RKO (cell line): ENCODE measurements around the gene CRMP1.
"Not testable (repeated sequence)": the region's sequence is repeated elsewhere in the genome, so short reads cannot be mapped to it uniquely, and the experiment has no call there.

ENCODE experiments used
- DNase-seq: peaks from one replicate; pipeline ENCODE4 v3.0.0-alpha.2; 2016; ENCODE audit warnings: low spot score

Gene CRMP1

DNA sequence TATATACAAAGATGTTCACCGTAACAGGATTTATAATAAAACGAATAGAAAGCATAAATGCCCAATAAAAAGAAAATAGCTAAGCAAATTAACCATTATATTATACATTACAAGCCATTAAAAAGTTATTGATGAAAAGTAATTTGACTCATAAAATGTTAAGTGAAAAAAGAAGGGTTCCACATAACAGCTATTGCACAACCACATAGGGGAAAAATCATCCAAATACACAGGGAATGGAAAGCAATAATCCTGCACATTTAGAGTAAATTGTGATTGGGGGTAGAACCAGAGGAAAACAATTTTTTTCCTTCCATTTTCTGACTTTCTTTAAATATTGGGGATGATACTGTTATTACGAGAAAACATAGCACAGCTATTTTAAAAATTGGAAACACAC is 38.0 kb downstream of the CRMP1 start:
- DNase-seq, result no peak

DNA sequence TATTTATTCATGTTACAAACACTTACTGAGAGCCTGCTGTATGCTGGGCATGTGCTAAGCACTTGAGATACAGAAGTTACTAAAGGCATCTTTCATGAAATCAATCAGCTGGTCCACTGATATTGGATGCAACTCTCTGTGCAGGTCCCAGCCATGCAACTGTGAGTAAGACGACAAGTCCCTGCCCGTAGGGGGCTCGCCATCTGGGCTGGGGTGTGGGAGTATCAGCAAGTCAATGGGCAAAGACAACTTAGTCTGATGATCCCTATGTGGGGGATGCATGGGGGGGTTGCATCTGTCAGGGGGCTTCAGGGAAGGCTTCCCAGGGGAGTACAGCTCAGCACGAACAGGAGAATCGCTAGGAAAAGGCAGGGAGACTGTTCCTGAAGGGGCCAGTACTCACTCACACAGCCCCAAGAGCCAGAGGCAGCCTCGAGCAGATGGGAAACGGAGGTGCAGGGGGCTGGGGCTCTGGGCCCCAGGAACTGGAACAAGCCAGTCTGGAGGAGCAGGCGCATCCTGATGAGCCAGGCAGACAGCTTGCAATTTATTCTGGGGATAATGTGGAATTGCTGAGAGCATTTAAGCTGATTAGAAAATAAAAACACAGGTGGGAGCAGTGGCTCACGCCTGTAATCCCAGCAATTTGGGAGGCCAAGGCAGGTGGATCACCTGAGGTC is 40.2 kb downstream of the CRMP1 start:
- DNase-seq, result no peak

DNA sequence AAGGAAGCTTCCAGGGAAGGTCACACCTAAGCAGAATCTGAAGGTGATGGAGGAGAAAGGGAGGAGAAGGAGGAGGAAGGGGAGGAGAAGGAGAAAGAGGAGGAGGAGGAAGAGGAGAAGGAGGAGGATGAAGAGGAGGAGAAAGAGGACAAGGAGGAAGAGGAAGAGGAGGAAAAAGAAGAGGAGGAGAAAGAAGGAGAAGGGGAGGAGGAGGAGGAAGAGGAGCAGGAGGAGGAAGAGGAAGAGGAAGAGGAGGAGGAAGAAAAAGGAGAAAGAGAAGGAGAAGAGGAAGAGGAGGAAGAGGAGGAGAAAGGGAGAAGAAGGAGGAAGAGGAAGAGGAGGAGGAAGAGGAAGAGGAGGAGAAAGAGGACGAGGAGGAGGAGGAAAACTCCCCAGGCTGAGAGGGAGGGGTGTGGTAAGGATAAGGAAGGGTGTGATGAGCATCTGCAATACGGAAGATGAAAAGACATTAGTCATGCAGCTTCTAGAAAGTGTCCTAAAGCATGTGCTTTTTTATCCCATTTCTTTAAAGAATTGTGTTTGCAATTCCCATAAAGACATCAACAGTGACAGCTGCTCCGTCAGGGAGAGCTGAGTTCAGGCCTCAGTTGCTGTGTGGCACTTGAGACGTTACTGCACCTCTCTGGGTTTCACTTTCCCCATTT is 41.1 kb downstream of the CRMP1 start:
- DNase-seq, result no peak

DNA sequence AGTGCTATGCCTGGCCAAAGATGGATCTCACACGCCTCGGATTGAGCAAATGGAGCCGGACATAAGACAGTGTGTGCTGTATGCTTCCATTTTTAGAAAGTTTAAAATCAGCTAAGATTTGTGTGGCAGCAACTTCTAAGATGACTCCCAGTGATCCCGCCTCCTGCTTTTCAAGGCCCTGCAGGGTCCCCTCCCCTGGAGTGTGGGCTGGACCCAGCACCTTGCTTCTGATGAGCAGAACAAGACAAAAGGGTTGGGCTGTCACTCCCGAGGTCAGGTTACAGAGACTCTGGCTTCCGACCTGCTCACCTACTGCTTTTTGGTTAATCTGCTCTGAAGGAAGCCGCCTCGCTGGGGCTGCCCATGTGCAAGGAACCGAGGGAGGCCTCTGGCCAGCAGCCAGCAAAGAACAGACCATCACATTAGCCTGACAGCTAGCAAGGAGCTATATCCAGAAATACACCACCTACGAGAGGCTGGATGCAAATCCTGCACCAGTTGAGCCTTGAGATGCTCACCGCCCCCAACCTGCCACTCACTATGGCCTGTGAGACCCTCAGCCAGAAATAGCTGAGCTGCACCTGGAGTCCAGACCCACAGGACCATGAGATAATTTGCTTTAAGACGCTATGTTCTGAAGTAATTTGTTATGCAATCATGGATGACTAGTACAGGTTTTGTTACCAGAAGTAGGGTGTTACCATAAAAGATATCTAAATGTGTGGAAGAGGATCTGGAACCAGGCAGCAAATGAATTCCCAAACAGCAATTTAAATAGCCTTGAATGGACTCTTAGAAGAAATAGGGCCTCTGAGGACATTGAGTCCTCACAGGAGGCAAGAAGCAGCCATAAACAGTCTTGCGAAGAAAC is 47.6 kb downstream of the CRMP1 start:
- DNase-seq, result no peak

DNA sequence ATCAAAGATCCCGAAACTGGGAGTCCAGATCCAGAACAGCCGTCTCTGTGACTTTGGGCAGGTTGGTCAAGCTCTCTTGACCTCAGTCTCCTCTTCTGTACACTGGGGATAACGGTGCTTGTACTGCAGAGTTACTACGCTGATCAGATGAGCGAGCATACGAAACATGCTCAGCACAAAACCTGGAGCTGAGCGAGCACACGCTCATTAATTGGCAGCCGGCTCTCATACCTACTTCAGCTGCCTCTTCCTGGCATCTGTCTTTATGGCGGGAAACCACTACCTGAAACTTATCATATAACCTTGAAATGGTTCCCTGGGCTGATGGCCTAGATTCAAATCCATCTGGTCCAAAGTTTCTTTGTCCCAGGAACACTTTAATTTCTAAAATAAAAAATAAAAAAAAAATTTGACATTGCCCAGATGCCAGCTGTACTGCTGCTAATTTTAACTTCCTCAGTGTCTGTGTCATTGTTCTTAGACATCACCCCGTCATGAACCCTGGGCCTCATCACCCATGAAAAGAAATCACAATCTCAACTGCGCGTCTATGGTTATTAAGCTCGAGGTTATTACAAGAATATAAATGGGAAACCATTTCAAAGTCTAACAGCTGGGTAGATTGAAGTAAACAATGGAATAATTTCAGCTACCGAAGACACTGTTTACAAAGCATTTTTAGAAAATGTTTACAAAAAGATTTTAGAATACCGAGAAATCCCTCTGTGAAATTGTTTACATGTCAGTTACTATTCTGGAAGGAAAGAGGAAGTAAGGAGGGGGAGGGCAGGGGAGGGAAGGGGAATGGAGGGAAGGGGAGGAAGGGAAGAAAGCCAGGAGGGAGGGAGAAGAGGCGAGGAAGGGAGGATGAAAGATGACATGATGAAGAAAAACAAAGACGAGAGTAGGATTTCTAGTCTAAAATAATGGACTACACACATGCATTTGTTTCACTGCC is 49.0 kb downstream of the CRMP1 start:
- DNase-seq, result no peak

GRCh38 chr4:5842456-5842855 is 50.4 kb downstream of the CRMP1 start:
- no peak for DNase-seq

- DNase-seq, result no peak
Observed at GRCh38 chr4:5839751-5840674, 52.9 kb downstream of the CRMP1 start.

- no peak for DNase-seq
Observed at GRCh38 chr4:5839332-5839731, 53.6 kb downstream of the CRMP1 start.

GRCh38 chr4:5837483-5837882 is 55.4 kb downstream of the CRMP1 start:
- not testable (repeated sequence) for DNase-seq

- DNase-seq, result no peak
Observed at GRCh38 chr4:5836943-5837342, 55.9 kb downstream of the CRMP1 start.

- DNase-seq, result no peak
Observed at GRCh38 chr4:5828005-5828391, 64.9 kb downstream of the CRMP1 start.

DNA sequence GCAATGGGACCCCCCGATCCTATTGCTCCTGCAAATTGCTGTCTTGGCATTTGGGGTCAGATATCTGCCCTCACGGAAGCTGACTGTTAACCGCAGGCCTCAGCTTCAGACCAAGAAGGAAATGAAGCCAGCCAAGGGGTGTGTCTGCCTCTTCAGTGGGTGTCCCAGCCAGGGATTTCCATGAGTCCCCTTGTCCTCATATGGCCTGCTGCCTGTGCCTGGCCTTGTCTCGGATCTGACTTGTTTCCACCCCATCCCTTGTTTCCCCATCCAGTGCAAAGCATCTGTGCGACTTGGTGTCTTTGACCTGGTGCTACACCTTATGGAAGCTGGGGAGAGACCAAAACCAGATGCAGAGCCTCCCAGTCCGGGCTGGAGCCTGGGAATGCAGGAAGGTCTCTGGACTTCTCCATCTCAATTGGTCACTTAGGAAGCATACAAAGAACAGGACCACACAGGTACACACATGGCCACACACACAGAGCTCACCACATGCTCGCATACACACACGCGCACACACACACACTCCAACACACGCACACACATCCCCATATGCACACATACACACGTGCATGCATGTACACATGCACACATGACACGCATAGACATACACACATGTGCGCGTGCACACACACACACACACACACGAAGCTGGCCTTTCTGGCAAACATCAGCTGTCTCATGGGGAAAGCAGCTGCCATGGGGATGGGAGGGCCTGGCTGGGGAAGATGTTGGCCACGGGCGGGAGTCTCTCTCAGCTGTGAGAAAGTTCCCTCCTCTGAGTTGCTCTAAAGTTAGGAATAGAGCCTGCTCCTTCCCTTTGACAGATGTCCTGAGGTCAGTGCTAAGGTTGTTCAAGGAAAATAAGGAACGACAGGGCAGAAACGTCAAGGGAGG is 65.5 kb downstream of the CRMP1 start:
- DNase-seq, result no peak

GRCh38 chr4:5826437-5827107 is 66.3 kb downstream of the CRMP1 start:
- DNase-seq, result no peak

DNA sequence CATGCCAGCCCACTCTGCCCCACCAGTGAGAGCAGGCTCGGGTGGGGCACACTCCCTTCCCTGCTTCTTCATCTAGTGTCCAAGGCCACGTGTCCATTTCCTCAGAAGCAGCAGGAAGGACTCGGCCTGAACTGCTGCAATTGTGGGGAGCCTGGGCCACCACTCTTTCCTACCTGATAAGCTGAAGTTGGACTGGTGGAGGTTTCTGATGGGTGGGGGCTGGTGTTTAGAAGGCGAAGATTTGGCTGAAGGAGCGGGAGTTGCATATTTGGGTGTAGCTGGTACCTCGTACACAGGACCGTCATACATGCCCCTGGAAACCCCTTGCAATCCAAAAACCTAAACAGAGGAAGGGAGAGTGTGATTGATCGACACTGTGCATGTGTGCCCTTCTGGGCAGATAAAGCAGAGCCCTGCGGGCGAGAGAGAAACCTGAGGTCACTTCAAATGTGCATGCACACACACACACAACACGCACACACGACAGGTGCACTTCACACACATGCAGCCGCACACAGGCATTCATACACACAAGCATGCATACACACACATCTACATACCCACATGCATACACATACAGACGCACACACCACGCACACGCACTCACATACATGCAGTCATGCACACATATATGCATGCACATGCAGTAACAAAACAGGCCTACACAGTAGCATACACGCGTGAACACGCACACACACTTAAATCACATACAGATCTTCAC is 67.4 kb downstream of the CRMP1 start:
- no peak for DNase-seq

GRCh38 chr4:5824635-5825034 is 68.3 kb downstream of the CRMP1 start:
- peak; percentile 63 for DNase-seq

- DNase-seq, result peak; percentile 30
Observed at GRCh38 chr4:5824227-5824626, 68.7 kb downstream of the CRMP1 start.

GRCh38 chr4:5823542-5824211 is 69.2 kb downstream of the CRMP1 start:
- no peak for DNase-seq

GRCh38 chr4:5822619-5823018 is 70.3 kb downstream of the CRMP1 start:
- DNase-seq, result no peak
